NB4 (cell line): ENCODE measurements around the gene HSP90B1.

Experiments
- CTCF ChIP-seq: IDR thresholded peaks from one replicate; pipeline ENCODE4 v1.5.1; 2012; ENCODE audit warnings: low read depth, low read length
- POLR2A ChIP-seq: IDR thresholded peaks from 2 replicates; pipeline ENCODE4 v1.6.1; 2011; ENCODE audit warnings: mild to moderate bottlenecking; ENCODE audit not compliant: insufficient read length; ENCODE audit errors: extremely low read depth

DNA sequence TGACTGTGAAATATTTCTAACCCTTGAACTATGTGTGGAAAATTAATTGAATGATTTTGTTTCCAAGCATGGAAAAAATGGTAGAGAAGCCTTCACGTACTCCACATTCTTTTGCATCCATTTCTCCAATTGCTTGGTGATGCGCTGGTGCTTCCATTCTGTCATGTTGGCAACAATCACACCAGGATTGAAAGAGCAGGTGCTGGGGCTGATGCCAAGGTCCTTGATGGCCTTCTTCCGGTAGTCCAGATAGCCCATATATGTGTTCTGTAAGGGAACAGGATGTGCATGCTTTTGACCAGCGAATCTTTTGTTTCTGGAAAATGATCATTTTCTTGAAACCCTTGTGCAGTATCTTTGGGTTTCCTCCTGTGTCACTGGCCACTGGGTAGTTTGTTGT lies 64.0 kb downstream of the HSP90B1 start:
- TF ChIP-seq CTCF (no peak), POLR2A (no peak)
